Measurements from ENCODE around the gene MIER2.
"Not testable (repeated sequence)": the region's sequence is repeated elsewhere in the genome, so short reads cannot be mapped to it uniquely, and the experiment has no call there.

MIER2 gene

GRCh38 chr19:389935-390289 lies 45.3 kb upstream of the MIER2 start:
- Histone ChIP-seq H3K27me3 (replicated peaks in 2 of 5; ENCODE audit: control insufficient read depth in 4 of 5, insufficient read depth in 5 of 5, low read length in 4 of 5) (peaks cover 0 to 55% (median 13%) of the 10 kb centered on the region in 5 experiments), H3K9me3 (ENCODE audit: control extremely low read depth in 1 of 5, control insufficient read depth in 4 of 5, insufficient read depth in 2 of 5, low read depth in 1 of 5, low read length in 4 of 5) (peaks cover 0 to 5% (median 0%) of the 10 kb centered on the region in 5 experiments), H3K4me1 (ENCODE audit: control extremely low read depth in 1 of 4, control insufficient read depth in 4 of 4, insufficient read depth in 4 of 4, low read length in 3 of 4) (no peaks in the 10 kb centered on the region), H3K4me3 (ENCODE audit: control insufficient read depth in 1 of 7, extremely low read depth in 1 of 7, insufficient read depth in 4 of 7, low read depth in 2 of 7, low read length in 6 of 7) (no peak overlapping the region), H3K27ac (ENCODE audit: insufficient read depth in 1 of 2, low read depth in 1 of 2, low read length in 2 of 2, poor library complexity in 1 of 2, severe bottlenecking in 2 of 2) (no peak overlapping the region), H3K36me3 (ENCODE audit: control insufficient read depth in 4 of 4, insufficient read depth in 4 of 4, low read length in 3 of 4) (no peaks in the 10 kb centered on the region)
- DNase-seq, result no peak
- 79% methylated on average over 11 of the region's 12 CpGs for WGBS (ENCODE audit: insufficient coverage)
- CTCF ChIA-PET, result no interaction called here
- POLR2A ChIA-PET, result no interaction called here

- H3K4me3 ChIP-seq (ENCODE audit: control insufficient read depth in 1 of 7, extremely low read depth in 1 of 7, insufficient read depth in 4 of 7, low read depth in 2 of 7, low read length in 6 of 7), result no peak overlapping the region
- H3K27ac ChIP-seq (ENCODE audit: insufficient read depth in 1 of 2, low read depth in 1 of 2, low read length in 2 of 2, poor library complexity in 1 of 2, severe bottlenecking in 2 of 2), result no peak overlapping the region
- H3K27me3 ChIP-seq (replicated peaks in 2 of 5; ENCODE audit: control insufficient read depth in 4 of 5, insufficient read depth in 5 of 5, low read length in 4 of 5), result peaks cover 0 to 60% (median 14%) of the 10 kb centered on the region in 5 experiments
- no peak for DNase-seq
- POLR2A ChIA-PET, result no interaction called here
- CTCF ChIA-PET, result no interaction called here
- 72% methylated on average over 11 of the region's 21 CpGs for WGBS (ENCODE audit: insufficient coverage)
- H3K36me3 ChIP-seq (ENCODE audit: control insufficient read depth in 4 of 4, insufficient read depth in 4 of 4, low read length in 3 of 4), result no peaks in the 10 kb centered on the region
- peaks cover 0 to 5% (median 0%) of the 10 kb centered on the region in 5 experiments for H3K9me3 ChIP-seq (ENCODE audit: control extremely low read depth in 1 of 5, control insufficient read depth in 4 of 5, insufficient read depth in 2 of 5, low read depth in 1 of 5, low read length in 4 of 5)
- peaks cover 0 to under 1% (median 0%) of the 10 kb centered on the region in 4 experiments for H3K4me1 ChIP-seq (ENCODE audit: control extremely low read depth in 1 of 4, control insufficient read depth in 4 of 4, insufficient read depth in 4 of 4, low read length in 3 of 4)
Measured at GRCh38 chr19:389255-389934, 44.8 kb upstream of the MIER2 start.

GRCh38 chr19:388691-389090 lies 44.1 kb upstream of the MIER2 start:
- POLR2A ChIA-PET, result no interaction called here
- Histone ChIP-seq H3K27ac (ENCODE audit: insufficient read depth in 1 of 2, low read depth in 1 of 2, low read length in 2 of 2, poor library complexity in 1 of 2, severe bottlenecking in 2 of 2) (no peak overlapping the region), H3K4me1 (ENCODE audit: control extremely low read depth in 1 of 4, control insufficient read depth in 4 of 4, insufficient read depth in 4 of 4, low read length in 3 of 4) (peaks cover 0 to 8% (median 2%) of the 10 kb centered on the region in 4 experiments), H3K27me3 (replicated peaks in 2 of 5; ENCODE audit: control insufficient read depth in 4 of 5, insufficient read depth in 5 of 5, low read length in 4 of 5) (peaks cover 0 to 67% (median 19%) of the 10 kb centered on the region in 5 experiments), H3K36me3 (ENCODE audit: control insufficient read depth in 4 of 4, insufficient read depth in 4 of 4, low read length in 3 of 4) (no peaks in the 10 kb centered on the region), H3K9me3 (ENCODE audit: control extremely low read depth in 1 of 5, control insufficient read depth in 4 of 5, insufficient read depth in 2 of 5, low read depth in 1 of 5, low read length in 4 of 5) (peaks cover 0 to 5% (median 0%) of the 10 kb centered on the region in 5 experiments), H3K4me3 (ENCODE audit: control insufficient read depth in 1 of 7, extremely low read depth in 1 of 7, insufficient read depth in 4 of 7, low read depth in 2 of 7, low read length in 6 of 7) (no peak overlapping the region)
- no peak for DNase-seq
- 84% methylated on average over 13 of the region's 17 CpGs for WGBS (ENCODE audit: insufficient coverage)
- CTCF ChIA-PET, result interaction anchor here (0.6 kb wide), 1 partner anchor 11 kb away, joined by 3 read pairs; no protein-coding TSS in a partner anchor

- H3K4me3 ChIP-seq (ENCODE audit: control insufficient read depth in 1 of 7, extremely low read depth in 1 of 7, insufficient read depth in 4 of 7, low read depth in 2 of 7, low read length in 6 of 7), result no peak overlapping the region
- H3K36me3 ChIP-seq (ENCODE audit: control insufficient read depth in 4 of 4, insufficient read depth in 4 of 4, low read length in 3 of 4), result no peaks in the 10 kb centered on the region
- H3K27me3 ChIP-seq (replicated peaks in 2 of 5; ENCODE audit: control insufficient read depth in 4 of 5, insufficient read depth in 5 of 5, low read length in 4 of 5), result peaks cover 0 to 75% (median 25%) of the 10 kb centered on the region in 5 experiments
- POLR2A ChIA-PET, result interaction anchor here (0.6 kb wide), 1 partner anchor 40 kb away, joined by 4 read pairs; no protein-coding TSS in a partner anchor
- no peak overlapping the region for H3K27ac ChIP-seq (ENCODE audit: insufficient read depth in 1 of 2, low read depth in 1 of 2, low read length in 2 of 2, poor library complexity in 1 of 2, severe bottlenecking in 2 of 2)
- WGBS (ENCODE audit: insufficient coverage), result 93% methylated on average over 6 of the region's 21 CpGs
- H3K9me3 ChIP-seq (ENCODE audit: control extremely low read depth in 1 of 5, control insufficient read depth in 4 of 5, insufficient read depth in 2 of 5, low read depth in 1 of 5, low read length in 4 of 5), result no peaks in the 10 kb centered on the region
- CTCF ChIA-PET, result no interaction called here
- DNase-seq, result no peak
- H3K4me1 ChIP-seq (ENCODE audit: control extremely low read depth in 1 of 4, control insufficient read depth in 4 of 4, insufficient read depth in 4 of 4, low read length in 3 of 4), result peaks cover 0 to 8% (median 3%) of the 10 kb centered on the region in 4 experiments
Measured at GRCh38 chr19:387777-388176, 43.2 kb upstream of the MIER2 start.

- H3K4me1 ChIP-seq (ENCODE audit: control extremely low read depth in 1 of 4, control insufficient read depth in 4 of 4, insufficient read depth in 4 of 4, low read length in 3 of 4); H3K4me3 ChIP-seq (ENCODE audit: control insufficient read depth in 1 of 7, extremely low read depth in 1 of 7, insufficient read depth in 4 of 7, low read depth in 2 of 7, low read length in 6 of 7); CTCF ChIA-PET; POLR2A ChIA-PET; H3K27ac ChIP-seq (ENCODE audit: insufficient read depth in 1 of 2, low read depth in 1 of 2, low read length in 2 of 2, poor library complexity in 1 of 2, severe bottlenecking in 2 of 2); DNase-seq; H3K9me3 ChIP-seq (ENCODE audit: control extremely low read depth in 1 of 5, control insufficient read depth in 4 of 5, insufficient read depth in 2 of 5, low read depth in 1 of 5, low read length in 4 of 5); H3K36me3 ChIP-seq (ENCODE audit: control insufficient read depth in 4 of 4, insufficient read depth in 4 of 4, low read length in 3 of 4): not testable (repeated sequence)
- 0% methylated on average over 1 of the region's 22 CpGs for WGBS (ENCODE audit: insufficient coverage)
- peaks cover 0 to 75% (median 27%) of the 10 kb centered on the region in 5 experiments for H3K27me3 ChIP-seq (replicated peaks in 2 of 5; ENCODE audit: control insufficient read depth in 4 of 5, insufficient read depth in 5 of 5, low read length in 4 of 5)
Measured at GRCh38 chr19:386632-387301, 42.2 kb upstream of the MIER2 start.

- H3K4me1 ChIP-seq (ENCODE audit: control extremely low read depth in 1 of 4, control insufficient read depth in 4 of 4, insufficient read depth in 4 of 4, low read length in 3 of 4); POLR2A ChIA-PET; H3K36me3 ChIP-seq (ENCODE audit: control insufficient read depth in 4 of 4, insufficient read depth in 4 of 4, low read length in 3 of 4); H3K9me3 ChIP-seq (ENCODE audit: control extremely low read depth in 1 of 5, control insufficient read depth in 4 of 5, insufficient read depth in 2 of 5, low read depth in 1 of 5, low read length in 4 of 5); H3K27ac ChIP-seq (ENCODE audit: insufficient read depth in 1 of 2, low read depth in 1 of 2, low read length in 2 of 2, poor library complexity in 1 of 2, severe bottlenecking in 2 of 2); H3K4me3 ChIP-seq (ENCODE audit: control insufficient read depth in 1 of 7, extremely low read depth in 1 of 7, insufficient read depth in 4 of 7, low read depth in 2 of 7, low read length in 6 of 7); DNase-seq; CTCF ChIA-PET: not testable (repeated sequence)
- 57% methylated on average over 4 of the region's 8 CpGs for WGBS (ENCODE audit: insufficient coverage)
- peaks cover 0 to 69% (median 27%) of the 10 kb centered on the region in 5 experiments for H3K27me3 ChIP-seq (replicated peaks in 2 of 5; ENCODE audit: control insufficient read depth in 4 of 5, insufficient read depth in 5 of 5, low read length in 4 of 5)
Measured at GRCh38 chr19:386189-386588, 41.6 kb upstream of the MIER2 start.

- Histone ChIP-seq H3K27me3 (replicated peaks in 2 of 5; ENCODE audit: control insufficient read depth in 4 of 5, insufficient read depth in 5 of 5, low read length in 4 of 5) (peaks cover 0 to 58% (median 27%) of the 10 kb centered on the region in 5 experiments), H3K4me3 (ENCODE audit: control insufficient read depth in 1 of 7, extremely low read depth in 1 of 7, insufficient read depth in 4 of 7, low read depth in 2 of 7, low read length in 6 of 7) (no peak overlapping the region), H3K4me1 (ENCODE audit: control extremely low read depth in 1 of 4, control insufficient read depth in 4 of 4, insufficient read depth in 4 of 4, low read length in 3 of 4) (peaks cover 0 to 8% (median 3%) of the 10 kb centered on the region in 4 experiments), H3K27ac (ENCODE audit: insufficient read depth in 1 of 2, low read depth in 1 of 2, low read length in 2 of 2, poor library complexity in 1 of 2, severe bottlenecking in 2 of 2) (no peak overlapping the region), H3K9me3 (ENCODE audit: control extremely low read depth in 1 of 5, control insufficient read depth in 4 of 5, insufficient read depth in 2 of 5, low read depth in 1 of 5, low read length in 4 of 5) (no peaks in the 10 kb centered on the region), H3K36me3 (ENCODE audit: control insufficient read depth in 4 of 4, insufficient read depth in 4 of 4, low read length in 3 of 4) (no peaks in the 10 kb centered on the region)
- 80% methylated on average over 6 of the region's 9 CpGs for WGBS (ENCODE audit: insufficient coverage)
- POLR2A ChIA-PET, result no interaction called here
- CTCF ChIA-PET, result interaction anchor here (0.9 to 2.3 kb wide), 4 partner anchors 12 to 122 kb away, joined by 3 to 7 read pairs (median 4); partner anchors contain the start of gene TPGS1
- DNase-seq, result no peak
Measured at GRCh38 chr19:384799-385169, 40.2 kb upstream of the MIER2 start.

Measured in common myeloid progenitor, CD34-positive (primary cell).